HG02973 (cell line): ENCODE measurements around the gene KLF3.
"Not testable (repeated sequence)": the region's sequence is repeated elsewhere in the genome, so short reads cannot be mapped to it uniquely, and the experiment has no call there.

Source experiments
- ATAC-seq: cut with Tn5 transposase; IDR thresholded peaks from one replicate; pipeline ENCODE4 v1.9.1; 2021; ENCODE audit warnings: moderate library complexity; ENCODE audit not compliant: unreplicated experiment

KLF3 gene

GRCh38 chr4:38663801-38664705 is at the start of gene KLF3:
TSS of gene KLF3 (plus strand) at chr4:38664199. CDS start at chr4:38680626, 16,427 bp downstream.
- ATAC-seq: peak; percentile 65

DNA sequence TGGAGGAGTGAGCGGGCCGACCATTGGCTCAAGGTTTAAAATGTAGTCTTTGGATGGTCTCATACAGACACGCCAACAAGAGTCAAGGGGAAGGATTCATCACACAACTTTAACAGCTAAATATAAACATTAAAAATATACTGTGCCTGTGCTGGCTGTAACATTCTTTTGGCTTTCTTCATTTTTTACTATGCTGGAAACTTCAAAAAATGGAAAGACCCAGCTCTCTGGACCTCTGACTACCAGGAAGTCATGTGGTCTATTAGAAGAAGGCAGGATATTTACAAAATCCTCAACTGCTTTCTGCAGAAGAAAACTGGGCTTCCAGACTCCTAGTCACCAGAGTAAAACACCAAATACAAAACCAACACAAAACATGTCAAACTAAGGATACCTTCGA is 49.8 kb upstream of the KLF3 start:
- no peak for ATAC-seq

DNA sequence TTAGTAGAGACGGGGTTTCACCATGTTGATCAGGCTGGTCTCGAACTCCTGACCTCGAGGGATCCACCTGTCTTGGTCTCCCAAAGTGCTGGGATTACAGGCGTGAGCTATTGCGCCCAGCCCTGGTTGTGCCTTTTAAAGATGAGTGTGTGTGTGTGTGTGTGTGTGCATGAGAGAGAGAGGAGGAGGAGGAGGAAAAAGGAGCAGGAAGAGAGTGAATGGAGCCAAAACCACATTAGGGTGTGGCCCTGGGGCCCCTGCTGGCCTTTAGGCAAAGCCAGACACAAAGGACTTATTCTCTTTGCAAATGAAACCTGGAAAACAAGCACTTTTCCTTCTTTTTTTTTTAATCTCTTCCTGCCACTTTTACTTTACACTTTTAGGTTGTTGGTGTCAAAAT is 48.2 kb upstream of the KLF3 start:
- no peak for ATAC-seq

DNA sequence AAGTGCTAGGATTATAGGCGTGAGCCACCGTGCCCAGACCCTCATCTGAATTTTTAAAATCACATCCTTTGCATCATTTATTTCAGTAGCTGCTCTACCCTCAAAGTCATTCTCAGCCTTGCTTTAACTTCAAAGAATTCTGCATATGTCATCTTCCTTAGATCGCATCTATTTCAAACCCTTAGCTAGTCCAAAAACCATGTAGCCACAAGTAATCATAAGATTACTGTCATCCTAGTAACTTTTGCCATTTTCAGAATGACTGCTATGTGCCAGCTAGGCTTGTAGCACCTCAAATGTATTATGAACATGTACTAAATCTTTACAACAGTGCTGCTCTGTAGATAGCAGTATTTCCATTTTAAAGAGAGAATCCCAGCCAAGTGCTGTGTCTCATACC is 45.5 kb upstream of the KLF3 start:
- ATAC-seq: no peak

- ATAC-seq: no peak
Observed at GRCh38 chr4:38619316-38619715, 44.7 kb upstream of the KLF3 start.

- no peak for ATAC-seq
Observed at GRCh38 chr4:38620065-38620464, 43.9 kb upstream of the KLF3 start.

GRCh38 chr4:38620527-38621027 is 43.4 kb upstream of the KLF3 start:
- no peak for ATAC-seq

DNA sequence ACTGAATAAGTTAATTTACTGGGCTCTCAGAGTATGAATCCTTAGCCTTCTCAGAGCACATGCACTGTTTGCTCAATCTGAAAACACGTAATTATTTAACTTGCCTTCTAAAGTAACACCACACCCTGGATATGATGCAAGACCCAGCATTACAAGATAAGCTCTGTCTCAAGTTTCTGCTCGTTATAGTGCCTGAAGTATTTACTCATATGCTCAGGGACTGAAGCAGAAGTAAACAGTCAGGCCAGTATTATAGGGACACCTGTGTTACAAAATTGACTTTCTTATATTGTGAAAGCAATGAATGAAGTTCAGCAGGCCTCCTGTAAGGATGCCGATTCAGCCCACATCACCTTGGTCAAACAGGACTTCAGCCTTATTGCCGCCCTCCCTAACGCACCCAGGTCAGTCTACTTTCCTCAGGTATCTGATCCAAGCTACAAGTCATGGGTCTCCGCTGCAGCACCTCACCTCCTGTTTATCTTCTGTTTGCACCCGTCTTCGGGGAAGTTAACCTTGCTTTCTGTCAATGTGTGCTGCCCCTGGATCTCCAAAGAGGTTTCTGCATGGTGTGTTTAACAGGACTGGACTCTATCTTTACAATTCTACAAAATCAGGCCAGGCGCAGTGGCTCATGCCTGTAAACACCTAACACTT is 42.8 kb upstream of the KLF3 start:
- no peak for ATAC-seq

DNA sequence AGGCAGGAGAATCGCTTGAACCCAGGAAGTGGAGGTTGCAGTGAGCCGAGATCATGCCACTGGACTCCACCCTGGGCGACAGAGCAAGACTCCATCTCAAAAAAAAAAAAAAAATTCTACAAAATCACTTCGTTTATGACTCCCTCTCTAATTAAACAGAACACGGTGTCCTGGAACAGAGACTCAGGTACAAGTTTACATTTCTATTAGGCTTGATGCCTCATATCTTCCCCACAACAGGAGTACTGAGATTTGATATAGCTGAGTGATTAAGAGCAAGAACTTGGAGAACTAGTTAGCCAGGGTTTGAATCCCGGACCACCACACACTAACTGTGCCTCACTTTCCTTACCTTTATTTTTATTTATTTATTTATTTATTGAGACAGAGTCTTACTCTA is 42.2 kb upstream of the KLF3 start:
- ATAC-seq: no peak

GRCh38 chr4:38622340-38622739 is 41.7 kb upstream of the KLF3 start:
- ATAC-seq: not testable (repeated sequence)

- no peak for ATAC-seq
Observed at GRCh38 chr4:38623260-38623659, 40.7 kb upstream of the KLF3 start.

- no peak for ATAC-seq
Observed at GRCh38 chr4:38624311-38624710, 39.7 kb upstream of the KLF3 start.

- ATAC-seq: no peak
Observed at GRCh38 chr4:38625508-38625907, 38.5 kb upstream of the KLF3 start.

GRCh38 chr4:38626901-38627444 is 37.0 kb upstream of the KLF3 start:
- not testable (repeated sequence) for ATAC-seq

DNA sequence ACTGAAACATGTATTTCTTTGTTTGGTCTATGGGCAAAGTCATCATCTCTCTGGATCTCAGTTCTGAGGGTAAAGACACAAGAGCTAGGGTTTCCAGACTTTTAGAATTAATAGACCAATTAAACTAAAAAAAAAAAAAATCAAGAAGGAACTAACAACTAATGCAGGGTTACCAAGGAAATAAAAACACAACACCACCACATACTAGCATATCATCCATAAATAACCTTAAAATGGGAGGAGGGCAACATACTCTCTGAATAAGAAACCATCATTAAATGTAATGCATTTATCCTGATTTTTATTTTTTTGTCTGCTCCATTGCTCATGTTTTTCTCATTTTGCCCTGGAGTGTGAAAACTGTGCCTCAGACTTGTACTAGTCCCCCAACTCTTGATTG is 33.5 kb upstream of the KLF3 start:
- no peak for ATAC-seq

- no peak for ATAC-seq
Observed at GRCh38 chr4:38634047-38634759, 29.8 kb upstream of the KLF3 start.

DNA sequence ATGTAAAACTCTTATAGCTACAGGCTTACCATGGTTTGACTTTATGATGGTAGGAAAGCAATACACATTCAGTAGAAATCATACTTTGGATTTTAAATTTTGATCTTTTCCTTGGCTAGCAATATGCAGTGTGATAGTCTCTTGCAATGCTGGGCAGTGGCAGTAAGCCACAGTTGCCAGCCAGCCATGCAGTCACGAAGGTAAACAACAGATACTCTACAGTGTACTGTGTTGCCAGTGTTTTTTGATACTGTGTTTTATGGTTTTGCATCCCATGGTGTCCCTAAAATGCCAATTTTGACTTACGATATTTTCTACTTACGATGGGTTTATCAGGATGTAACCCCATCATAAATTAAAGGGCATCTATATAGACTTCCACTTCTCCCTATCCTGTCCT is 24.8 kb upstream of the KLF3 start:
- ATAC-seq: no peak

DNA sequence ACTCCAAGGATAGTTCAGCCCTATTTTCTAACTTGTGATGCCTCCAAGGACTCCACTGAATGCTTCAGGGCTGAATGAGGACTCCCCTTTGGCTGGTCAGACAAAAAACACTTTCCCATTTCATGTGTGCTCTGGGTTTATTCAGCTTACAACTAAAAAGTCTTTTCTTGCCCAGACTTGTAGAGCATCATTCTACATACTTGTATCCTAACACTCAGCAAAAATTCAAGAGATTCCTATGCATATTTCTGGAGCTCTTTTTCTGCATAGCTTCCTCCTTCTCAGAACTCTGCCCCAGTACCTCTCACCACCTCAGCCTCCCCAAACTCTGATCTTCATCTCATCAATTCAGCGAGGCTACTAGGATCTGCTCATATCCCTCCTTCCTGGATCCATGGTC is 22.2 kb upstream of the KLF3 start:
- no peak for ATAC-seq

- ATAC-seq: no peak
Observed at GRCh38 chr4:38644201-38644600, 19.8 kb upstream of the KLF3 start.

- no peak for ATAC-seq
Observed at GRCh38 chr4:38647101-38647819, 16.7 kb upstream of the KLF3 start.

DNA sequence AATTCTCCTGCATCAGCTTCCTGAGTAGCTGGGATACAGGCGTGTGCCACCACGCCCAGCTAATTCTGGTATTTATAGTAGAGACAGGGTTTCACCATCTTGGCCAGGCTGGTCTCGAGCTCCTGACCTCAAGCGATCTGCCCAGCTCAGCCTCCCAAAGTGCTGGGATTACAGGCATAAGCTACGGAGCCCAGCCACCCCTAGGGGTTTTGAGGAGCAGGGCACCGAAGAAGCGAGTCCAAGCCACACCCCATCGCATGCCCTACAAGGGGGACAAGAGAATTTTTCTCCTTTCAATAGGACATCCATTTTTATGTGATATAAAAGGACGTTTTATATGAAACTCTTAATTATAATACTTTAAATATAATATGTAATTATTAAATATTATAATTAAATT is 13.9 kb upstream of the KLF3 start:
- no peak for ATAC-seq
